IPS DF 19.7 (cell line): ENCODE measurements around the gene SARNP.

ENCODE experiments used
- DNase-seq: peaks from one replicate; pipeline ENCODE4 v3.0.0-alpha.2; 2013; ENCODE audit warnings: low read depth, low spot score

The SARNP gene

DNA sequence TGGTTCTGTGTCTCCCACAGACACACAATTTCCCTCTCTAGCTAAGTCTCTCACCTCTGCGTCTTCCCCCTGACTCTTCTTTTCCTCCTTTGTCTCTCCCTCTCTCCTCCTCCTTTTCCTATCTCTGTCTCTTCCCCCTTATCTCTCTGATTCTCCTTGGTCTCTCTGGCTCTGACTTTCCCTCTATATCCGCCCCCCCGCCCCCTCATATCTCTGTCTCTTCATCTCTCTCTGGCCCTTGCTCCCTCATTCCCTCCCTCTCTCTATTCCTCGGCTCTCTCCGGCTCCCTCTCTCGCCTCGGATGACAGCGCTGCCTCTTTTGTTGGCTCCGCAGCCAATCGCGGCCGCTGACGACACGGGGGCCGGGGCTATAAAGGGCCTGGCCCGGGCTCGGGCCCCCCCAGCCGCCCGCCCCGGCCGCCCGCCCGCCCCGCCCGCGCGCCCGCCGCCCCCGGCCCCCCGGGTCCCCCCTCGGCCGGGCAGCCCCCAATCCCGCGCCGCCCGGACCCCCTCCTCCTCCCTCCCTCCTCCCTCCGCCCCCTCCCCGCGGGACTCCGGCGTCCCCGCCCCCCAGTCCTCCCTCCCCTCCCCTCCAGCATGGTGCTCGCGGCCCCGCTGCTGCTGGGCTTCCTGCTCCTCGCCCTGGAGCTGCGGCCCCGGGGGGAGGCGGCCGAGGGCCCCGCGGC lies 74.7 kb downstream of the SARNP start, which contains the start of gene GDF11:
Gene GDF11, plus strand, starts transcription at position 404 of the 687 bp plus-strand sequence. Its CDS starts 195 bp downstream, at position 599.
- no peak for DNase-seq

DNA sequence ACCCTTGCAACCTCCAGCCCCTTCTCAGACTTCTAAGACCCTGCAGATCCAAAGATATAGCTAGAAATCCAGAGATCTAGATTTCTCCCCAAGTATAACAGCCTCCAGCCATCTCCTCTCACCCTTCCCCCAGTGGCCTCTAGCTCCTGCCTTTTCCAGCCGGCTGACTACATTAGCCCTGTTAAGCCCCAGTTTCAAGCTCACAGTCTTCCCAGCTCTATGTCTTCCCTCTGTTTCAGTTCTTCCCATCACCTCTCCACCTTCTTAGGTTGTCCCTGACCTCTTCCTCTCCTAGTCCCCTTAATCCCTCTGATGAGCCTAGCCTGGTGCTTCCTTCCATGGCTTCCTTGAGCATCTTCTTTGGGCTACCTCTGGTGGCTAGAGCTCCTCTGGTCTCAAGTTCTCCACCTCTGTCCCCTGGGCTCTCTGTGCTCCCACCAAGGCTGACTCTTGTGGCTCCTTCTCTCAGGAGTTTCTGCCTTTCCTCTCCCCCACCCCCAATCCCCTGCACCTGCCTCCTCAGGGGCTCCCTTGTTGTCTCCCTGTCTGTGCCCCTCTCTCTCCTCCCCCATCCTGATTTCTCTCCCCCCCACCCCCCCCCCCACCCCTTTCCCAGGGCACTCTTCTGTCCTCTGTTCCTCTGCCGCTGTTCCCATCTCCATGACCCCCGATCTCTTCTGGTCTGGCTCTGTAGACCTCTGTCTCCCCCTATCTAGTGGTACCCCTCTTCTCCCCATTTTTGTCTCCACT lies 75.4 kb downstream of the SARNP start:
- no peak for DNase-seq

DNA sequence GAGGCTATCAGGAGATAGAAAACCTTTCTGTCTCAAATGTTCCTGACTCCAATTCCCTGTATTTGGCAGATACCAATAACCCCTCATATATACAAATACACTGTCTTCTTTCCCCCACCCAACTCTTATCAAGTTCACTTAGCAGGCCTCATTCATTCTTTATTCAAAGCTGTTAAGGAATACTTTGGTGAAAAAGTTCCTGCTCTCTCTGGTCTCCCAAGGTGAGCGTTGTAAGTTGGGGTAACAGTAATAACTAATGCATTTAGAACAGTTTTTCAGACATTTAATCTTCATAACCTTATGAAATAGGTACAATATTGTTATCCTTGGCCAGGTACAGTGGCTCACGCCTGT lies 78.5 kb downstream of the SARNP start:
- DNase-seq, result no peak

DNA sequence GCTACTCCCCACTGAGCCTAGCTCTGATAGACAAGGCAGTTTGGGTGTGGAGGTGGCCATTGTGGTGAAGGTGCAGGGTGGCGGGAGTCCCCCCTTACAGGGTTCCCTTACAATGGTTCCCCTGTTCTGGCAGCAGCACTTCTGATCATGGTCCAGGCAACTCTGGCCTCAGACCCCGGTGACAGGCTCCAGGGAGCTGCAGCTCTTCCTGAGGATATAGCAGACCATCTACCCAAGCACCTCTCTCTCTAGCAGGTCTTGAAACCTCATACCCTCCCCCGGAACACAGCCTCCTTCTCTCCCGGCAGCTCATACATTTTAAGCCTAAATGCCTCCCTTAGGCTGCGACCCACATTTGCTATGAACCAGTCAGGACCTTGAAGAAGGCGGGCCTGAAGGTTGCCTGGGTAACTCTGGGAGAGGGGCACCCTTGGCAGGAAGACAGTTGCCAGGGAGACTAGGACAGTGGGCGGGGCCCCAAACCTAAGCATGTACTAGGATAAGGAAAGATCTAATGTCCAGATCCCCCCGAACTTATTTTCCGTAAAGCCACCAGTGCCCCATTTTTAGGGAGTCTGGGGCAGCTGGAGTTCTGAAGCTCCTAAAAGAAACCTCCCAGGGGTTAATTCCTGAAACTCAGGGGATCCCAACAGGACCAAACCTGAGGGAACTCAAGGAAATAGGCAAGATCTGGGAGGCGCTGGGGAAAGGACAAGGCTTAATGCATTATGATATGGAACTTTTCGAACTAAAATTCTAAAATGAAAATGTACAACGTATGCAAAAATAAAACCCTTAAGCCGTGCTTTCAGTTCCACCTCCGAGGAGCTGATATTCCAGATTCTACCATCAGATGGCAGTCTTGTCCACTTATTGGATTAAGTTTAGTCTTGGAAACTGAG lies 79.2 kb downstream of the SARNP start:
- peak; percentile 95 for DNase-seq

DNA sequence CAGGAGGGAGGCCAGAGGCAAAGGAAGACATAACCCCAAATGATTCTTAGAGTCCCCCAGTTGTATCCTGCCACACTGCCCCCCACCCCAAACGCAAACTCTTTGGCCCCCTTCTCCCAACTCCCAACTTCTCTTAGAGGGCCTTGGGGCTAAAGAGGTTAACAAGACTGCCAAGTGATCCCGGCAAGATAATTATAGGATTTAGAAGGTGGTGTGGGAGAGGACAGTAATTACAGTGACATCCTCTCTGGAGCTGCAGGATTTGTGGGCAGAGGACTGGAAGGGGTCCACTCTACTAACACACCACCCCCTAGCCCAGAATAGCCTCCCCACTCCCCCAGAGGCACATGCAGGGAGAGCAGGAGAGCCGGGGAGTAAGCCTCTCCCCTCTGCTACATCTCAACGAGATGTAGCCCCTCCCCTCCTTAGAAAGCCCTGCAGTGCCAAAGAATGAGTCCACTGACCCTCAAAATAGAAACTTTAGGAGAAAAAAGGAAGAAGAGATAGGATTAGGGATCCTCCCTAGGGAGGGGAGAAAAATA lies 79.9 kb downstream of the SARNP start:
- no peak for DNase-seq

DNA sequence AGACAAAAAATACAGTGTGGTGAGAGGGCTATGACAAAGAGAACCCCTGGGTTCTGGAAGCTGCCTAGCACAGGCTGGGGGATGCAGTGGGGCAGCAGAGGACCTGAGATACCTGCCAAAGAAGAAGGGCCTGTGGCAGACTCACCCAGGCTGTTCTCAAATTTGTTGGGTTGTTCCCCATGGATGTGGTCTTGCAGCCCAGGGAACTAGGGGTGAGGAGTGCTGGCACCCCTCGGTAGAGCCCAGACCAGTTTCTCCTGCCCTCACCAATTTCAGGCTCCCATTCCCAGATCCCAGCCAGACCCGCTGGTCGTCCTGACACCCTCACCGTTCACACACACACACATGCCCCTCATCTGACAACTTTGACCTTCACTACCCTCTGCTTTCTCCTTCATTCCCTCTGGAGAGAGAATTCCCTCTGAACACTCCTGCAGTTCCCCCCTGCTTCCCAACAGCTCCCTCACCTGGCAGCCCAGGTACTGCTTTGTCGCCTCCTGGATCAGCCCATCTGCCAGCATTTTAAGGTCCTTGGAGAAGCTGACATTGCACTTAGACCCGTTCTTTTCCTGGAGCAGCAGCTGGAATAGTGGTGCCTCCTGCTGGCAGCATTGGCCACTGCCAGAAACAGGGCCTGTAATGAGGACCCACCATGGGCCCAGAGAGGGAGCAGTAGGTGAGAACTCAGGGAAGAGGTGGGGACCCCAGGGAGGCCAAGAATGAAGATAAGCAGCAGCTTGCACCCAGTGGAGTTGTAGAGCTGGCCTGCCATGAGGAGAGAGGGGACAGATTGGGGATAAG lies 80.5 kb downstream of the SARNP start:
- peak; percentile 92 for DNase-seq

DNA sequence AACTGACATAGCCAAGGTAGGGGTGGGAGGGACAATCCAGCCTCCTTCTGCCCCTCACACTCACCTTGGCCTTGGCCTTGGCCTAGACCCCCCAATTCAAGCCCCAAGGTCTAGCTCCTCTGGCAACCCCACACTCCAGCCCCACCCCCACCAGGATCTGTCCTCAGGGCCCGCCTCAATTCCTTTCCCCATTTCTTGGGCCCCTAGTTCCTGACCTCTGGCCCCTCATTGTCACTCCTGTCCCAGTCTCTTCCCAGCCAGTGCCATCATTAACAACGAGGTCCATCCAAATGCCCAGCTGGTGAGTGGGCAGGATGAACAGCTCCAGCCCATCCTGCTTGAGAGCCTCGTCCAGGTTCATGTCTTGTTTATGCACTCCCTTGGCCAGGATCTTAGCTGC lies 81.4 kb downstream of the SARNP start:
- no peak for DNase-seq

DNA sequence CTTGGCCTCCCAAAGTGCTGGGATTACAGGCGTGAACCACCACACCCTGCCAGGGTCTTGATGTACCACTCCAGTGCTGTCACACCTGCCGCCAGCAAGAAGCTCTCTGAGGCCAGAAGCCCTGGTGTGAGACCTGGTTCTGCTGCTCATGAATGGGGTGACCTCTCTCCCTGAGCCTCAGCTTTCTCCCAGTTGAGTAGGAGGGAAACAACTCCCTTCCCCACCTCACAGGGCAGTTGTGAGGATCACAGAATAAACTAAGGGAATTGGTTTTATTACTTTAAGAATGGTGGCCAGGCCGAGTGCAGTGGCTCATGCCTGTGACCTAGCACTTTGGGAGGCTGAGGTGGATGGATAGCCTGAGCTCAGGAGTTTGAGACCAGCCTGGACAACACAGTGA lies 82.9 kb downstream of the SARNP start:
- DNase-seq, result no peak

DNA sequence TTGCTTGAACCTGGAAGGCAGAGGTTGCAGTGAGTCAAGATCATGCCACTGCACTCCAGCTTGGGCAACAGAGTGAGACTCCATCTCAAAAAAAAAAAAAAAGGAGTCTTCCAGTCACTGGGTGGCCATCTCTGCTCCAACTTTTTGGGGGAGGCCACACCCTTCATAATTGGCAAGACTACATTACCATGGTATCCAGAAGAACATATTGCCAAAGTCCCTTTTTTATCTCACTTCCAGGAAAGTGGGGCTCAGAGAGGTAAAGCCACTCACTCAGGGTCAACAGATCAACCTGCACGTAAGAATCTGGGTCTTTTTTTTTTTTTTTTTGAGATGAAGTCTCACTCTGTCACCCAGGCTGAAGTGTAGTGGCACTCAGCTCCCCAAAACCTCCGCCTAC lies 83.7 kb downstream of the SARNP start:
- DNase-seq, result no peak

DNA sequence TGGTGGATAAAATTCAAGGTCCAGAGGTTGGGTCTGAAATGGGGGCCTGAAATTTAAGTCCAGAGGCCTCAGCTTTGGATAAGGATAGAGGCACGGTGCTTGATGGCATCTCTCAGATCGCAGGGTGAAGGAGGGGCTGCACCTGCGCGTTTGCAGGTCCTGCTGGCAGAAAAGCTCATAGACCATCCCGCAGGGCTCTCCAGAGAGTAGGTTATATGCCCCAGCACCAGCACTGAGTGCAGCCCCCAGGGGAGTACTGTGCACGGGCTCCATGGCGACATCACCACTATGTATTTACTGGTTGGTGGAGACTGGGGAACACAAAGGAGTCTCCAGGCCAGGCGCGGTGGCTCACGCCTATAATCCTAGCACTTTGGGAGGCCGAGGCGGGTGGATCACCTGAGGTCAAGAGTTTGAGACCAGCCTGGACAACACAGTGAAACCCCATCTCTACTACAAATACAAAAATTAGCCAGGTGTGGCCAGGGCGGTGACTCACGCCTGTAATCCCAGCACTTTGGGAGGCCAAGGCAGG lies 84.4 kb downstream of the SARNP start:
- DNase-seq, result no peak

DNA sequence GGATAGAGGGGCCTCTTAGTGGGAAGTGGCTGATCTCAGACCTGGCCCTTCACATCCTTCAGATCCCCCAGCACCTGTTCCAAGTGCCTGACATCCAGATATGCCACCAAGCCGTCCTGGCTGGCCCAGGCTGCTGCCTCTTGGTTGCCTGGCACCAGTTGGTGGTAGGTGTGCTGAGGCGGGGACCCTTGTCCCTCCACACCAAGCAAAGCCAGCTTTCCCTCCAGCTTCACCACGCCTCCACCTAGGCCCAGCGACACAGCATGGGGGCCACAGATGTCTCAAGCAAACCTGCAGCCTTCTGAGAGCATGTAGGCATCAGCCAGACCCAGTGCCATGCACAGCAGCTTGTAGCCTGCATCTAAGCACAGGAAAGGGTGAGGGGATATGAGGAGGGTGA lies 85.2 kb downstream of the SARNP start:
- DNase-seq, result no peak

DNA sequence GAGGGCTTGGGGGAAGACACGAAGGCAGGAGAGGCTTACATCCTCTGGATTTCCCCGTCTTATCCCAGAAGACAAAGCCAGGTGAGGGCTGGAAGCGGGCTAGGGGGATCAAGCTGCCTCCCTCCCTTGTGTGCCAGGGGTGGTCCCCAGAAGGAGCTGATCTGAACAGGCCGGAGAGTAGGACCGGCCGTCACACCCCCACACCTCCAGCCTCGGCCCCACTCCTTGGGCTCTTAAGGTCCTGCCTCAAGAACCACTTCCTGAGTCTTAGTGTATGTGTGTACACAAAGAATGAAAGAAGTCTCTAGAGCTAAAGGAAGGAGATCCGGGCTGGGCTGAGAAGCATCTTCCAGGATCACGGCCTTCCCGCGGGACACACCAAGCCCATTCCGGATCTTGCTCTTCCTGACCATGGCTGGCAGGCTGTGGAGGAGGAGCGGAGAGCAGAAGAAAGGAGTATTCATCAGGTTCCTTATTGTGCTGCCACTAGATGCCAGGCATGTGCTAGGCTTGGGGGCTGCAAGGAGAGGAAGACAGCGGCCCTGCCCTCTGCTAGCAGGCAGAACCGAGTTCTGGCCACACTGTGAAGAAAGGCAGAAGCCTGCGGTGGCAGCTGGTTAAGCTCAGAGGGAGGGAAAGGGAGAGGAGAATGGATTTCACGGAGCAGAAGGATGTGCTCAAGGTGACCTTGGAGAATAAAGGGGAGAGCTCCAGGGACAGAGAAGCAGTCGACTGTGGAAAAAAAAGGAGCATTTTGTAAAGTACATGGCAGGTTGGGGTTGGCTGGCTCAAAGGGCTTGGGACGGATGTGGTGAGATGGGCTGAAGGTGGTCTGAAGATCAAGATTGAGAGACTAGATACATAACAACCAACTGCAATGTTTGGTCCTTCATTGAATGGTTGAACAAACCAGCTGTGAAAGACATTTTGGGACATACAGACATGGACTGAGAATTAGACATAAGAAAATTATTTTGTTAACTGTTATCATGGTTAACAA lies 87.4 kb downstream of the SARNP start:
- DNase-seq, result no peak

DNA sequence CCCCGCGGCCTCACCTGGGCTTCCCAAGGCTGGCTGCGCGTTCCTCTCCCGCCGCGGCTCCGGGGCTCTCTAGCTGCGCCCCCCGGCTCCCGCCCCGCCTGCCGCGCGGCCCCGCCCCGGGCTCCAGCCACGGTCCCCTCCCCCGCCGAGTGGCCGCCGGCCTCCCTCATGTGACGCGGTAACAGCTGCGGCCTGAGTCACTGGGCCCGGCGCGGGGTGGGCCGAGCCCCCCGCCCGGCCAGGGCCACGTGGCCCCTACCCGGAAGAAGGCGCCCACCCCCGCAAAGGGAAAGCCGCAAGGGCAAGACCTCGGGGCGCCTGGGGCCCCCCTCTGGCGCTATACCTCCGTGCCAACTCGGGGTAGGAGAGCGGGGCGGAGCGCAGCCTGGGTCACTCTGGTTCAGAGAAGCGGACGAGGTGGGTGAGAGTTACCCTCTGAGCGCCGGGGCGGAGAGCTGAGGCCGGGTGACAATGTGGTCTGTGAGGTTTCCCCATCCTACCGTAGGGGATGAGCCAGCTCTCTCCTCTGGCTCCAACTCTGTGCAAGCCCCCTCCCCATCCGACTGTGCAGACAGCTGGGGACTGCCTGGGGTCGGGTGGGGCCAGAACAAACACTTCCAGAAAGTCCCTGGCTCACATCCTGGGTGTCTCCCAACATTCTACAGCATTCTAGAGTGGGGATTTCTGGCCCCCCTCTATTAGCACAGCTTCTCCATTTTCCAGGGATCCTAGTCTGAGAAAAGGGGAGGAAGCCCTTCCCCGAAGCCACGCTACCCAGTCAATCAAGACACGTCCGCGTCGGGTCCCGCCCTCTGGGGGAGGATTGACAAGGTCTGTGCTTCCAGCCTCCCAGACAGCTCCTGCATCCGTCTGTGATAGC lies 88.3 kb downstream of the SARNP start, which contains the start of gene CD63:
Gene CD63, minus strand, starts transcription at position 71 of the 880 bp plus-strand sequence. CDS start 668 bp downstream, outside the sequence.
- DNase-seq, result peak; percentile 80

DNA sequence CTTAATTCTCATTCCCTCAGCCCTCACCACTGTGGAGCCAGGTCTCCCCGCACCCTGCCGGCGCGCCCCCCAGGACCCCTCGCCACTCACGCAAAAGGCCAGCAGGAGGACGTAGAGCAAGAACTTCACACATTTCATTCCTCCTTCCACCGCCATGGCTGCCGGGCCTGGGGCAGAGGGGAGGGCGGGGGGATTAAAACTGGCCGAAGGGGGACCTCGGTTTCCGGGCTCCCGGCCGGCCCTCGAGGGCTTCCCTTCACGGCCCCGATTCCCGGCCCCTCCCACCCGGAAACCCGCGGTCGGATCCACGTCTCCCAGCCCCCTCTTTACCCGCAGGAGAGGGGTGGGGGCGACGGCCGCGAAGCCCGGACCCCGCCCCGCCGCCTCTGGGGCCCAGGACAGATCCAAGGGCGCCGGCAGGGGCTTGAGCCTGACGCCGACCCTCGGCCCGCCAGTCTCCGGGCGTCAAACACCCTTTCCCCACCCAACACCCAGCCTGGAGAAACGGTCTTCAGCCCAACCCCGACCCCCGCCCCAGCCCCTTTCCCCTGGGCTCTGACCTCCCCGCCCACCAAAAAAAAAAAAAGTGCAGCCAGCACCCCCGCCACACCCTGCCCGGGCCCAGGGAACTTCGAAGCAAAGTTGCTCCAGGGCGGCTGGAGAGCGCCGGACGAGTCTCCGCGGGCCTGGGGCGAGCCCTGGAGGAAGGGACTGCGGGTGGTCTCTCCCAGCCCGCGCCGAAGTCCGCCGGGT lies 89.2 kb downstream of the SARNP start:
- DNase-seq, result no peak

DNA sequence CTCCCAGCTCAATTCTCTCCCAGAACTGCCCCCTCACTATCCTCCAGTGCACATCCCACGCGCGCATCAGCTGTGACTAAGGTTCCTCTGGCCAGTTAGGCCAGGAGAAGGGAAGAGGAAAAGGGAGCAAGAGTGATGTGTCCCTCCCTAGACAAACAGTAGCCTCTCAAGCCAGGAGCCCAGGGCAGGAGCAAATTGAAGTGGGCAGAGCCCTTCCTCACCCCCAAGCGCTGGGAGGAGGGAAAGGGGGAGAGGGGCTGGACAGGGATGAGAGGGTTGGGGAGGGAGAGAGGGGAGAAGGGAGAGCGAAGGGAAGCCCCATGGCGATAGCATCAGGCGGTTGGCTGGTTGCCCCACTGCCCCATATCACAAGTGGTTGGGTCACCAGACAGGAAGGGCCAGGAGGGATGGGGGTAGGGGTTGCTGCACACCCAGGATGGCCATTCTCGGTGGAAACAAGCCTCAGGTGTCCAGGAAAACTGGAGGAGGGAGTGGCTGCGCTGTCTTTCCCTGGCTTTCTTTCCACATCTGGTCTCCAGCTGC lies 89.8 kb downstream of the SARNP start:
- no peak for DNase-seq

DNA sequence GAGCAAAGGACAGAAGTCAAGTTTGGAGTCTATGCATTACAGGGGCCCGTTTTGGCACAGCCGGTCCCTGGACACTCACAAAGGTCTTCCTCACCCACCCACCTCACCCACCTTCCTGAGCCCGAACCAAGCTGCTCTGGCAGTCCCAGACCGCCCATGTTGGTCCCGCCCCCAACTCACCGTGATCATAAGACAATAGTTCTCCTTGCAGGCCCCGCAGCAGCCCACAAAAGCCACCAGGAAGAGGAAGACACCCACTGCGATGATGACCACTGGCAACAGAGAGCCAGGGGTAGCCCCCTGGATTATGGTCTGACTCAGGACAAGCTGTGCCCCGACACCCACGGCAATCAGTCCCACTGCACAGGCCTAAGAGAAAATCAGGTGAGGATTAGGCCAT lies 90.6 kb downstream of the SARNP start:
- DNase-seq, result no peak

DNA sequence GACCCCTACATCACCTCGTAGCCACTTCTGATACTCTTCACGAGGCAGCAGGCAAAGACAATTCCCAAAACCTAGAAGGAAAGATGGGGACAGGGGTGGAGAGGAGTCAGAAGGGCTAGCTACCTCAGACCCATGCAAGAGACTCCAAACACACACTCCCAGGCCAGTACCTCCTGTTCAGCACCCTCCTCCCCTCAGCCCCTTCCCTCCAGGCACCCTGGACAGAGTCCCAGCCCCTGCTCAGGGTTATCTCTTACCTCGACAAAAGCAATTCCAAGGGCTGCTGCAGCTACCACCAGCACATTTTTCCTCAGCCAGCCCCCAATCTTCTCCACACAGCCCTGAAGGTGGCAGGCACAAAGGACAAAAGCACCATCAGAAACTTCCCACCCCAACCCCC lies 92.0 kb downstream of the SARNP start:
- no peak for DNase-seq

DNA sequence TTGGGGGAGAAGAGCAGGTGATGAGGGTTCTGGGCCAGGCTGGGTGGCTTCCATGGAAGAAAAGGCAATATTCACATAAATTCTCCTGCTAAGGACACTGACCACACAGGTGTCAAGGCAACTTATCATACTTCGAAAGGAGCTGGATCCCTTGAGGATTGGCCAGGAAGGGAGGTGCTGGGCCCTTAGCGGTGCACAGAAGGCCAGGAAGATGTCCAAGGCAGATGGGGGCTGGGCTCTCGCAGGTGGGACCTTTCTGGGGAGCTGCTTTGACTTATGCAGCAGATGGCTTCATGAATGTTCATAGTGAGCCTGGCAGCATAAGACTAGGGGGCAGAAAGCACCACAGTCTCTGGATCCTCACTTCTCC lies 92.6 kb downstream of the SARNP start:
- DNase-seq, result no peak
